PFSK-1 (cell line): ENCODE results near the gene CAMKMT.

Source experiments
- FOXP2 ChIP-seq: optimal IDR thresholded peaks from 2 replicates; pipeline ENCODE3; 2011; ENCODE audit warnings: borderline replicate concordance, control low read depth, inconsistent platforms; ENCODE audit not compliant: insufficient read depth; ENCODE audit errors: extremely low read length, extremely low read depth
- POLR2AphosphoS5 ChIP-seq: IDR thresholded peaks from 2 replicates; pipeline ENCODE4 v1.6.1; 2012; ENCODE audit warnings: low read depth, mild to moderate bottlenecking, control low read depth, low read length, moderate library complexity
- SIN3A ChIP-seq: IDR thresholded peaks from 2 replicates; pipeline ENCODE4 v1.6.1; 2012; ENCODE audit warnings: mild to moderate bottlenecking, low read length, moderate library complexity, borderline replicate concordance; ENCODE audit not compliant: insufficient read depth
- TAF1 ChIP-seq: IDR thresholded peaks from 2 replicates; pipeline ENCODE4 v1.6.1; 2012; ENCODE audit warnings: low read length, control low read depth, borderline replicate concordance; ENCODE audit not compliant: insufficient read depth
- TF ChIP-seq, protein P1 (sequence below), 2 experiments: IDR thresholded peaks; 2 replicates each; pipeline versions ENCODE4 v1.6.1 to v1.8.0; 2011 to 2012; ENCODE audit warnings: low read depth in 2 of 2, low read length in 2 of 2, control low read depth in 1 of 2, inconsistent platforms in 1 of 2, mild to moderate bottlenecking in 1 of 2, moderate library complexity in 1 of 2; ENCODE audit not compliant: insufficient read depth in 1 of 2

Gene CAMKMT

GRCh38 chr2:44490726-44491125, 129.0 kb downstream of the CAMKMT start:
- no peak for TF ChIP-seq SIN3A
- no peak for TF ChIP-seq POLR2AphosphoS5
- no peak for TF ChIP-seq FOXP2
- no peak for TF ChIP-seq TAF1

- no peak for TF ChIP-seq TAF1
Observed at GRCh38 chr2:44494006-44494405, 132.3 kb downstream of the CAMKMT start.

- TF ChIP-seq SIN3A: no peak
- TF ChIP-seq FOXP2: no peak
- no peak for TF ChIP-seq TAF1
Observed at GRCh38 chr2:44495035-44495434, 133.3 kb downstream of the CAMKMT start.

DNA sequence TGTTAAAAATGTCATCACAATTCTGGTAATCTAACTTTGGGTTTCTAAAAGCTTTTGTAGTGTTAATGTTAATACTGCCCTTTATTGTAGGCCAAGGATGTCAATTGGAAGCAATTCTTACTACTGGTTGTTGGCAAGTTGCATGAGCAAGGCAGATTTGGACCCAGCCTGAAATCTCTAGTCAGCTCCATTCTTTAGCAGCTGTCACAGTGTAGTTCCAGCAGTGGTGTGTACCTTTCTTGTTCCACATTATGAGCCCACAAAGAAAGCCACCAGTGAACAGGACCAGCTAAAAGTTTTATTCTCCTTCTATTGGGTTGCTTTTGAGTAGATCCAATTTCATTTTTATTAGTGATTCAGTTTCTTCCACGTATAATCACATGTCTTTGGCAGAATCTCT, 133.8 kb downstream of the CAMKMT start:
- TF ChIP-seq, protein P1, sequence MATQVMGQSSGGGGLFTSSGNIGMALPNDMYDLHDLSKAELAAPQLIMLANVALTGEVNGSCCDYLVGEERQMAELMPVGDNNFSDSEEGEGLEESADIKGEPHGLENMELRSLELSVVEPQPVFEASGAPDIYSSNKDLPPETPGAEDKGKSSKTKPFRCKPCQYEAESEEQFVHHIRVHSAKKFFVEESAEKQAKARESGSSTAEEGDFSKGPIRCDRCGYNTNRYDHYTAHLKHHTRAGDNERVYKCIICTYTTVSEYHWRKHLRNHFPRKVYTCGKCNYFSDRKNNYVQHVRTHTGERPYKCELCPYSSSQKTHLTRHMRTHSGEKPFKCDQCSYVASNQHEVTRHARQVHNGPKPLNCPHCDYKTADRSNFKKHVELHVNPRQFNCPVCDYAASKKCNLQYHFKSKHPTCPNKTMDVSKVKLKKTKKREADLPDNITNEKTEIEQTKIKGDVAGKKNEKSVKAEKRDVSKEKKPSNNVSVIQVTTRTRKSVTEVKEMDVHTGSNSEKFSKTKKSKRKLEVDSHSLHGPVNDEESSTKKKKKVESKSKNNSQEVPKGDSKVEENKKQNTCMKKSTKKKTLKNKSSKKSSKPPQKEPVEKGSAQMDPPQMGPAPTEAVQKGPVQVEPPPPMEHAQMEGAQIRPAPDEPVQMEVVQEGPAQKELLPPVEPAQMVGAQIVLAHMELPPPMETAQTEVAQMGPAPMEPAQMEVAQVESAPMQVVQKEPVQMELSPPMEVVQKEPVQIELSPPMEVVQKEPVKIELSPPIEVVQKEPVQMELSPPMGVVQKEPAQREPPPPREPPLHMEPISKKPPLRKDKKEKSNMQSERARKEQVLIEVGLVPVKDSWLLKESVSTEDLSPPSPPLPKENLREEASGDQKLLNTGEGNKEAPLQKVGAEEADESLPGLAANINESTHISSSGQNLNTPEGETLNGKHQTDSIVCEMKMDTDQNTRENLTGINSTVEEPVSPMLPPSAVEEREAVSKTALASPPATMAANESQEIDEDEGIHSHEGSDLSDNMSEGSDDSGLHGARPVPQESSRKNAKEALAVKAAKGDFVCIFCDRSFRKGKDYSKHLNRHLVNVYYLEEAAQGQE (IDR thresholded peaks at IDR 0.05; ENCODE audit: insufficient read depth in 1 of 2, low read depth in 2 of 2, low read length in 2 of 2): no peak
- no peak for TF ChIP-seq FOXP2
- TF ChIP-seq SIN3A: no peak
- no peak for TF ChIP-seq TAF1
- TF ChIP-seq POLR2AphosphoS5: no peak

DNA sequence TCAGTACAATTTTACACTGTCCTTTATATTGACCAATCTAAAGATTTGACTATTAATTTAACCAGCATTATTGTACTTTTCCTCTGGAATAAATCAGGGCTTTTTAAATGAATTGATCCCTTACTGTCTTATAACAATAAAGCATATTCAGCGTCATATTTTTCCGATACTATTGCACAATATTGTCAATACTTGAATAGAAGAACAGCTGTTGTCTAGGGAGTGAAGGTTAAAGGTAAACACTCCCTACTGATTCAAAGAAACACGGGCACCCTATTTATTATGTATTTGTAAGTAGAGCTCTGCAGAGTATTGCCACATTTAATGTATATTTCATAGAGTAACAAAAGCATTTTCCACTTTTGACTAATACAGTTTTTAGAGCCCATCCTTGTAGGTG, 134.4 kb downstream of the CAMKMT start:
- no peak for TF ChIP-seq POLR2AphosphoS5
- no peak for TF ChIP-seq FOXP2
- no peak for TF ChIP-seq TAF1
- no peak for TF ChIP-seq SIN3A
- TF ChIP-seq, protein P1 (IDR thresholded peaks at IDR 0.05; ENCODE audit: insufficient read depth in 1 of 2, low read depth in 2 of 2, low read length in 2 of 2): no peak

GRCh38 chr2:44498551-44498950, 136.8 kb downstream of the CAMKMT start:
- no peak for TF ChIP-seq TAF1
- TF ChIP-seq, protein P1 (IDR thresholded peaks at IDR 0.05; ENCODE audit: insufficient read depth in 1 of 2, low read depth in 2 of 2, low read length in 2 of 2): no peak
- no peak for TF ChIP-seq FOXP2
- TF ChIP-seq SIN3A: no peak
- no peak for TF ChIP-seq POLR2AphosphoS5

DNA sequence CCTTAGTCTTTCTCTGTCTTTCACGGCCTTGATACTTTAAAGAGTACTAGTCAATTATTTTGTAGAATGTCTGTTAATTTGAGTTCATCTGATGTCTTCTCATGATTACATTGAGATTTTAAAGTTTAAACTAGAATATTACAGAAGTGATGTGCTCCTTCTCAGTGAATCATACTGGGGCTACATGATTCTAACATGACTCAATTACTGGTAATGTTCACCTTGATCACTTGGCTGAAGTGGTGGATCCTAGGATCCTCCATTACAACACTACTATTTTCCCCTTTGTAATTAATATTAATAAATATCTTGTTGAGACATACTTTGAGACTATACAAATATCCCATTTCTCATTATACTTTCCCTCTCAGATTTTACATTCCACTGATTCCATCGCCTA, 148.5 kb downstream of the CAMKMT start:
- TF ChIP-seq POLR2AphosphoS5 (no peak), SIN3A (no peak), TAF1 (no peak), FOXP2 (no peak)
- TF ChIP-seq, protein P1 (IDR thresholded peaks at IDR 0.05; ENCODE audit: insufficient read depth in 1 of 2, low read depth in 2 of 2, low read length in 2 of 2): no peak
